GM21619 (cell line): ENCODE results near the gene SLC30A3.
"Not testable (repeated sequence)": the region's sequence is repeated elsewhere in the genome, so short reads cannot be mapped to it uniquely, and the experiment has no call there.

Source experiments
- ATAC-seq: cut with Tn5 transposase; IDR thresholded peaks from one replicate; pipeline ENCODE4 v1.9.1; 2021; ENCODE audit not compliant: unreplicated experiment

Gene SLC30A3, protein sequence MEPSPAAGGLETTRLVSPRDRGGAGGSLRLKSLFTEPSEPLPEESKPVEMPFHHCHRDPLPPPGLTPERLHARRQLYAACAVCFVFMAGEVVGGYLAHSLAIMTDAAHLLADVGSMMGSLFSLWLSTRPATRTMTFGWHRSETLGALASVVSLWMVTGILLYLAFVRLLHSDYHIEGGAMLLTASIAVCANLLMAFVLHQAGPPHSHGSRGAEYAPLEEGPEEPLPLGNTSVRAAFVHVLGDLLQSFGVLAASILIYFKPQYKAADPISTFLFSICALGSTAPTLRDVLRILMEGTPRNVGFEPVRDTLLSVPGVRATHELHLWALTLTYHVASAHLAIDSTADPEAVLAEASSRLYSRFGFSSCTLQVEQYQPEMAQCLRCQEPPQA

DNA sequence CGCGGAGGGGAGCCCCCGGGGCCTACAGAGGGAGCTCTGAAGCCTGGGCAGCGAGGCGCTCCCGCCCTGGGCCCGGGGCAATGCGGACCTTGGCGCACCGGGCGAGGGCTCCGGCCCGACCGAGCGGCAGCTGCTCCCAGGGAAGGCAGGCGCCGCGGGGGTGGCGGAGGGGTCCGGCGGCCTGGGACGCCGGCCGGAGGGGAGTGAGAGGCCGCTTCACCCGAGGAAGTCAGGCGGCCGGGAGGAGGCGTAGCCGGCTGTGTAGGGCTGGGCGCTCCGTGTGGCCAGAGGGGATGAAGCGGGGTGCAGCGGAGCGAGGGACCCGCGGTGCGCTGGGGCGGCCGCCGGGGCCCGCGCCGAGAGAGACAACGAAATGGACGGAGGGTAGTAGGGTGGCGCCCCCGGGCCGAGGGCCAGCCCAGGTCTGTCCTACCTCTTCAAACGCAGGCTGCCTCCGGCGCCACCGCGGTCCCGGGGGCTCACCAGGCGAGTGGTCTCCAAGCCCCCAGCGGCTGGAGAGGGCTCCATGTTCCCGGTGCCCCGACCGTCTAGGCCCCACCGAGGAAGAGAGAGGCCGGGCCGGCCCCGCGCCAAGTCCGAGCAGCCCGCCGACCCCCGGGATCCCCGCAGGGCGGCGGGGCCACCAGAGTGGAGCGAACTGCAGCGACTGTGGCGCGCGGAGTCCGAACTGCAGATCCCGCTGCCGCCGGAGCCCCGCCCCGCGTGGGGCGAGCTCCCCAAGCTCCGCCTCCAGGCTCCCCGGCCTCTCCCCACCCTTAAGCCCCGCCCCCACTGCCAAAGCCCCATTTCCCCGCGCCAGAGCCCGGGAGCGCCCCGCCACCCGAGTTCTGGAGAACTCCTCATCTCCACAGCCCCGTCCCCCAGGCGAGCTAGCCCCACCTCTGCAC lies at the start of gene SLC30A3:
Gene SLC30A3, minus strand, starts transcription at position 669 of the 908 bp plus-strand sequence. Its CDS starts 141 bp downstream, at position 528.
- ATAC-seq: no peak

DNA sequence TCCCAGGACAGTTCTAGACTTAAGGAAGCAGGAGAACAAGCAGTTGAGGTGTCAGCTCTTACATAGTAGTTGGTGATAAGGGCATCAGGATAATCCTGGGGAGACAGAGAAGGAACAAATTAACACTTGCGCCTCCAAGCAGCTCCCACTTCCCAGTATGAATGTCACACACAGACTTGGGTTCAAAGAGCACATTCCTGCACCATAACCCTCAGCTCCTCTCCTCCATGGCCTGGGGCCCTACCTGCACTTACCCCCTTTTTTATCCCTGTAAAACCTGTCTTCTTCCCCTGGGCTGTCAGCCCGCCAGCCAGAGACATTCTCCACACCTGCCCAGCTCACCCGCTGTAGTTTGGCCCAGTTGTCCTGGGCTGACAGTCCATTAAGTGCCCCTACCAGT lies 49.3 kb upstream of the SLC30A3 start:
- no peak for ATAC-seq

DNA sequence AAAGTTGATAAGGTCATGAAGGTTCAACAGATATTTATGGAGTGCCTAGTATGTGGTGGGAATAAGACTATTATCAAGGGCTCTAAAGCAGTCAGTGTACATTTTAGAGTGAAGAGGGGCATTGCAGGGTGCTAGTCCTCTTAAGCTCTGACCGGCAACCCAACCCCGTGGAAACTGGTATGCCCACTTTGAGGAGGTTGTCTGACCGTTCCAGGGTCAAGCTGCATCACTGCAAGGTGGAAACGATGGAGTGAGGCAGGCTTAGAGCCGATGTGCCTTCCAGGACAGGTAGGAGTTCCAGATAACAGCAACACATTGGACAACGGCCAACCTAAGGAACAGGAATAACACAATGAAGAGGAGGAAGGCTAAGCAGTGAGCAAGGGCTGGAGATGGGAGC lies 46.8 kb upstream of the SLC30A3 start:
- no peak for ATAC-seq

DNA sequence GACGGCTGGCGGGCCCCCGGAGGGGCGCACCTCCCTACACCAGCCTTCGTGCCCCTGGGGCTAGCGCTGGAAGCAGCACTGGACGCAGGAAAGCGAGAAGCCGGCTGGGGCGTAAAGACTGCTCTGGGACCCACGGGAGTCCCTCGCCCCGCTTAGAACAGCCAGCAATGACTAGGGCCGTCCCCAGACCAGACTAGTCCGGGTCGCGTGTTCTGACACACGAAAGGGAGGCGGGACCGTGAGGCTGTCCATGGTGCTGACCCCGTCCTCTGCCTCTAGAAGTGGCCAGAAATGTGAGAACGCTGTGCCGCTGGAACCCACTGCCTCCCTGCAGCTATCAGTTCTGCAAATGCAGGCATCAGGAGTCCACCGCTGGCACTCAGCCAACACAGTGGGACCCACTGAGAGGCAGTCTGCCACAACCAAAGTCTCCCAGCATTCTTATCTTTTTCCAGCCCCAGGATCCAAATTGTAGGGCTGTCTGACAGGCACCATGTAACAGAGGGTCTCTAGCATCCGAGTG lies 45.6 kb upstream of the SLC30A3 start, which contains the start of gene UCN:
Gene UCN, minus strand, starts transcription at position 87 of the 523 bp plus-strand sequence. CDS start 550 bp downstream, outside the sequence.
- no peak for ATAC-seq

DNA sequence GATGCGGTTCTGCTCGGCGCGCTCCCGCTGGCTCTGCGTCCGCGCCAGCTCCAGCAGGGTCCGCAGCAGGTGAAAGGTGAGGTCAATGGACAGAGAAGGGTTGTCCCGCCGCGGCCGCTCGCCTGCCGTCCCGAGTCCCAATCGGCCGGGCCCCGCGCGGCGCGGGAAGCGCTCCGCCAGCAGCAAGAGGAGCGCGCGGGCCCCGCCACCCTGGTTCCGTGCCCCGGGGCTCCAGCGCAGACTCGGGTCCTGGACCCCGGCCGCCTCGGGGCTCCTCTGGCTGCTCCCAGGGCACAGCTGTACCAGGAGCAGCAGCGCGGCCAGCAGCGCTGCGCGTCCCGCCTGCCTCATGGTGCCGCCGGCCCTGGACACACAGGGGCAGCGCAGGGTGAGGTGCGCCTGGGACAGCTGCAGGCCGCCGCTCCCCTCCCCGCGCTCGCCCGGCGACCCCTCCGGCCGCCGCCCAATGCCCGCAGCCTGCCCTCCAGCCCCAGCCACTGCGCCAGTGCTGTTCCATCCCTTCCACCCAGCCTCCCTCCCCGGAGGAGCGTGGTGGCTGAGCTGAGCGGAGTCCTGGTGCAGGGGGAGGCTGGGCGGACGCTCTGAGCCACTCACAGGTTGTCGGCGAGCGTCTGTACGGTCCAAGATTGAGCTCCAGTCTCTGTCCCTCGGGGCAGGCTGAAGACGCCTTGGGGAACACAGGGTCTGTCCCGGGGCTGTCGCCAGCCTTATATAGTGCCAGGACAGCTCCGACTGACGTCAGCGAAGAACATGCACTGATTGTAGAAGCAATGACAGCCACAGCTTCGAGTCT lies 44.9 kb upstream of the SLC30A3 start:
- ATAC-seq: no peak

DNA sequence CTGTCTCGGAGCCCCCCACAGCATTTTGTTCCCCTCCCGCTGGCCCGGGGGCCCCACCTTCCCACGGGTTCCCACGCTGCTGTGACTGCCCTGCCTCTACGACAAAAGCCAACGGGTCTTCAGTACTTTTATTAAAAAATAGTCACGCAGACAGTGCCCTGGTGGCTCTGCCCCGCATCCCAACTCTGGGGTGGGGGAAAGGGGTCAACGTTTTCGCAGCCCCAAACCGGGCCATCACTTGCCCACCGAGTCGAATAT lies 44.4 kb upstream of the SLC30A3 start:
- no peak for ATAC-seq

DNA sequence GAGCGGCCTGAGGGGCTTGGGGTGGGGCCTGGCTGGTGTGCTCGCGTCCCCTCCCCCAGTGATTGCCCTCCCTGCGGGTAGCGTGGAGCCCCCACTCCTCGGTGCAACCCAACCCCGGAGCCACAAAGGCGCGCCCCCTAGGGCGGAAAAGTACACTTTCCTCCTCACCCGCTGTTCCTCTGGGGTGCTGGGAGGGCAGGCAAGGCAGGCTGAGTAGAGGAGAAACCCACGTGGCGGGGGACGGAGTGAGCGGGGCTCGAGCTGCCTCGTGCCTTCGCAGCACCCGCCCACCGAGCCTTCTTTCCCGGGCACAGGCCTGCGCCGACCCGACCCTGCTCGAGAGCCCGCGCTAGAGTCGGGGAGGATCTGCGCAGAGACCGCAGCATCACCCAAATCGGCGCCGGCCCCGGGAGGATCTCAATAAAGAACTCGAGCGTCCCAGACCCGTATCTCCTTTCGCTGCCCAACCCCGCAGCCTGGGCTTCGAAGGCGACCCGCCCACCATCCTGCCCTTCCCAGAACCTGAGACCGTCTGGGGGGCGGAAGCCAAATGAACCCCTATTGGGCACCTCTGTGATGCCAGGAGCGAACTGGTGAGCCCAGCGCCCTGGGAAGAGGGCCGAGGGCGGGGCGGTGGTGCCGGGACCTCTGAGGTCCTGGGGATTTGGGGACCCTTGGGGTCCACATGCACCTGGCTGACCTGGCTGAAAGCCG lies 43.9 kb upstream of the SLC30A3 start:
- ATAC-seq: no peak

DNA sequence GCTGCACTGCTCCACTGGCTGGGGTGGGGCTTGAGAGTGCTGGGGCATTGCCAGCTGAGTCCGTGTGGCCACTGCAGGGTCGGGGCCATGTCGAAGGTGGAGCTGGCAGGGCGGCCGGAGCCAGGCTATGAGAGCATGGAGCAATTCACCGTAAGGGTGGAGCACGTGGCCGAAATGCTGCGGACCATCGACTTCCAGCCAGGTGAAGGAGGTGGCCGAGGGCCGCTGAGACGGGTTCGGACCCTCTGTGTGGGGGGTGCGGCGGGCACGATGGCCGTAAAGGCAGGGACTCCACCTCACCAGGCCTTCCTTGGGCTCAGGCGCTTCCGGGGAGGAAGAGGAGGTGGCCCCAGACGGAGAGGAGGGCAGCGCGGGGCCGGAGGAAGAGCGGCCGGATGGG lies 43.3 kb upstream of the SLC30A3 start:
- no peak for ATAC-seq

DNA sequence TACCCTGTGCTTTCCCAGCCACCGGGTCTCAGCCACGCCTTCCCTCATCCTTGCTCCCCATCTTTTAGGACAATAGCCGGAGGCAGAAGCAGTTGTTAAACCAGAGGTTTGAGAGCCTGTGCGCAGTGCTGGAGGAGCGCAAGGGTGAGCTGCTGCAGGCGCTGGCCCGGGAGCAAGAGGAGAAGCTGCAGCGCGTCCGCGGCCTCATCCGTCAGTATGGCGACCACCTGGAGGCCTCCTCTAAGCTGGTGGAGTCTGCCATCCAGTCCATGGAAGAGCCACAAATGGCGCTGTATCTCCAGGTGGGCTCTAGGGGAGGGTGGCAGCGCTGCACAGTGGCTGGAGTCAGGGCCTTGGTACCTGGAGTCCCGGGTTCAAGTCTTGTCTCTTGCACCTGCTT lies 42.7 kb upstream of the SLC30A3 start:
- no peak for ATAC-seq

DNA sequence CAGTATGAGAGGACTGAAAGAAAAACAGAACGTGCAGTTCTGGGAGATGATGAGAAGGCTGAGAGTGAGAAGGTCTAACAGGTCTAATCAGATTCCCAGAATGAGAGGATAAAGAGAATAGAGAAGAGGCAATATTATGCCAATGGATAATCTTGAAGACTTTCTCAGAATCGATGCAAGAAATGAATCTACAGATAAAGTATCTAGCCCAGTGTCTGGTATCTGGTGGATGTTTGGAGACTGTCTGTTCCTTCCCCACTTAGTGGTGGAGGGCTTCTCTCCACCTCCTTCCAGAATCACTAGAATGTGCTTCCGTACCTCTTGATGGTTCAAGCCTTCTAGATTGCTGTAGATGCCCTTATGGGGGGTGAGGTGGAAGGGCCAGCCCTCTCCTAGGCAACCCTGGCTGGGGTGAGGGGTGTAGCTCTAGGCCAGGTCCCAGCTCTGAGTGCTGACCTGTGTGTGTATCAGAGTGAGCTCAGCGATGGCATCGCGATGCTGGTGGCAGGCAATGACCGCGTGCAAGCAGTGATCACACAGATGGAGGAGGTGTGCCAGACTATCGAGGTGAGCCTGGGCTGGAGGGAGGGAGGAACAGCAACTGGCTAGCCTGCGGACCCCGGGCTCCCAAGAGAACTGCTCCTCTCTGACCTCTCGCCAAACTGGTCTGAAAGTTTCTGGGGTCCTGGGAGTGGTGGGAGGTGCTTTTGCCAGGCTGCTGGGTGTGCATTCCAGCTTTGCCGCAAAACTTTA lies 41.8 kb upstream of the SLC30A3 start:
- no peak for ATAC-seq

DNA sequence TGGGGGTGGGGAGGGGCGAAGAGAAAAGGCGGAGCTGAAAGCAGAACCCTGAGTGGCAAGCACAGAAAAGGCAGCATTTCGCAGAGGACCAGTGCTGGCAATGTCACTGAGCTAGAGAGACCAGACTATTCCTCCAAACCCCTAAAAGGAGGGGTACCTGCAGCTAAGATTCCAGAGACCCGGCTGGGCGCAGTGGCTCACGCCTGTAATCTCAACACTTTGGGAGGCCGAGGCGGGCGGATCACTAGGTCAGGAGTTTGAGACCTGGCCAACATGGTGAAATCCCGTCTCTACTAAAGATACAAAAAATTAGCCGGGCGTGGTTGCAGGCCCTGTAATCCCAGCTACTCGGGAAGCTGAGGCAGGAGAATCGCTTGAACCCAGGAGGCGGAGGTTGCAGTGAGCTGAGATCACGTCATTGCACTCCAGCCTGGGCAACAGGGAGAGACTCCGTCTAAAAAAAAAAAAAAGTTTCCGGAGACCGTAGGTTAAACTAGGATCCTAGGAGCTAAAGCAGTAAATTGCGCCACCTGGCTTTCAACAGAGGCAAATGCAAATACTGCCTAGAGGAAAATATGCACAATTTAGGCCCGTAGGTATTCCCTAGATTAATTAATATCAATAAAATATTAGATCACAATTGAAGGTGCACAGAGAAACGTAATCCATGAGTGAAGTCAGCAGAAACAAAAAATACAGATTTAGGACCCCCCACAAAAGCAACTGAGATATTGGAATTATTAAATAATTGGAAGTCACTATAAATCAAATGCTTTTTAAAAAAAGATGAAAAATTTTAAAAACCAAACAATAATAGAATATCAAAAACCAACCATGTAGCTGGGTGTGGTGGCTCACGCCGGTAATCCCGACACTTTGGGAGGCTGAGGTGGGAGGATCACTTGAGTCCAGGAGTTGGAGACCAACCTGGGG lies 40.5 kb upstream of the SLC30A3 start:
- ATAC-seq: peak; percentile 56

DNA sequence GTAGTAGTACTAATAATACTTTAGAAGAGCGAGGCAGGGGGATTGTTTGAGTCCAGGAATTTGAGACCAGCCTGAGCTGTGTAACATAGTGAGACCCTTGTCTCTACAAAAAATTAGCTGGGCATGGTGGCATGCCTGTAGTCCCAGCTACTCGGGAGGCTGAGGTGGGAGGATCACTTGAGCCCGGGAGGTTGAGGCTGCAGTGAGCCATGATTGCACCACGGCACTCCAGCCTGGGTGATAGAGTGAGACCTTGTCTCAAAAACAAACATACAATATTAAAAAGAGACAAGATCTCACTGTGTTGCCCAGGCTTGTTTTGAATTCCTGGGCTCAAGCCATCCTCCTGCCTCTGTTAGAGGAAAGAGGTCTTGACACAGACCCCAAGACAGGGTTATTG lies 37.8 kb upstream of the SLC30A3 start:
- not testable (repeated sequence) for ATAC-seq

DNA sequence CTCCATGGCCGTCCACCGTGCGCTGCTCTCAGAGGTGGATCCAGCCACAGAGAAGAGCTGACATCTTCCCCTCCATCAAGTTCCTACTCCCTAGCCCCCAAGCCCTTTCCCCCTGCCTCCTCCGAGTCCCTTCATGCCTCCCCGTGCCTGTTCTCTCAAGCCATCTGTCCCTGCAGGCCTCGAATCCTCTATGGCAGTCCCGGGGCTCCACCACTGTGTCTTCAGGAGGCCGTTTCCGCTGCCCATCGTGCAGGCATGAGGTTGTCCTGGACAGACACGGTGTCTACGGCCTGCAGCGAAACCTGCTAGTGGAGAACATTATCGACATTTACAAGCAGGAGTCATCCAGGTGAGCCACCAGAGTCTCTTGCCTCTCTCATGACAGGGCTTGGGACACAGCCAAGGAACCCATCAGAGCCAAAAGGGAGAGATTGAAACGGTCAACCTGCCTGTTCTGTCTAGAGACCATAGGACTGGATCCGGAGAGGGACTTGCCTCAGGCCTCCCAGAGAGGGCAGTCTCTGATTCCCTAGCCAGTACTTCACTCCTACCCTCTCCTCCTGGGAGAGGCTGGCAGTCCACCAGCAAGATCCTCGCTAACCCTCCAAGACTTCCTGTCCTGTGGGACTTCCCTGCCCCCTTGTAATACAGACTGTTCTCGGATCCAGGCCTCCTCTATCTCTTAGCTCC lies 35.7 kb upstream of the SLC30A3 start:
- no peak for ATAC-seq

DNA sequence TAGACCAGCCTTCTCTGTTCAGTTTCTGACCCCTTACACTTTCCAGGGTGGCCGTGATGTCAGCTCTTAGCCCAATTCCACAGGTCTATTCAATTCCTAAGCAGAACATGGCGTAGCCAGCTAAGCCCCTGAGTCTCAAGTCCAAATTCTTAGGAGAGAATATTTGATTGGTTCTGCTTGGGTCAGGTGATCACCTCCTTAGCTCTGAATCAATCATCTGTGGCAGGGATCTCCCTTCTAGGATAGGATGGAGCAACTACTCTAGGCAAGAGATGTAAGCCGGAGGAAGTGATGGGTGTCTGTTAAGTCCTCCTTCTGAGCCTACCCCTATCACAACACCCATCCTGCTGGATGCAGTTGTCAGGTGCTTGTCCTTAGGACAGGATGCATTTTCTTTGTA lies 34.3 kb upstream of the SLC30A3 start:
- no peak for ATAC-seq

DNA sequence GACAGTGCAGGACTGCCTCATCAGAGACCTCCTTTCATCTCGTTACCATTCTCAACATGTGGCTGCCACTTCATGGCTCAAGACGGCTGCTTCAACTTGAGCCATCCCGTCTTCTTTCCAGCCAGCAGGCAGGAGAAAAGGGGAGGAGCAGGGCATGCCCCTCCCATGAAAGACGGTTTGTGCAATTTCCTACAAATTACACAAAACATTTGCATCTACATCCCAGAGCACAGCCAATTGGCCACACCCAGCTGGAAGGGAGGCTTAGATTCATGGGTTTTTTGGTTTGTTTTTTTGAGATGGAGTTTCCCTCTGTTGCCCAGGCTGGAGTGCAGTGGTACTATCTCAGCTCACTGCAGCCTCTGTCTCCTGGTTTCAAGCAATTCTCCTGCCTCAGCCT lies 33.6 kb upstream of the SLC30A3 start:
- no peak for ATAC-seq

DNA sequence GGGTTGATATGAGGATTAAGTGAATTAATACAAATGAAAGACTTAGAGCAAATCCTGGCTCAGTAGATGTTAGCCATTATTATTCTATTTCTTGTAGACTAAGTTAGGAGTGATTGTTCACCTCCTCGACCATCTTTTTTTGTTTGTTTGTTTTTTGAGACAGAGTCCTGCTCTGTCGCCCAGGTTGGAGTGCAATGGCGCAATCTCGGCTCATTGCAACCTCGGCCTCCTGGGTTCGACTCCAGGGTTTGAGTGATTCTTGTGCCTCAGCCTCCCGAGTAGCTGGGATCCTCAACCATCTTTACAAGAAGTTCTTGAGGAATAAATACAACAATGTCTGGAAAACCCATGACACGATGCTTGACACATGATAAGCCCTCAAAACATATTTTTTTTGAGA lies 32.1 kb upstream of the SLC30A3 start:
- ATAC-seq: no peak

DNA sequence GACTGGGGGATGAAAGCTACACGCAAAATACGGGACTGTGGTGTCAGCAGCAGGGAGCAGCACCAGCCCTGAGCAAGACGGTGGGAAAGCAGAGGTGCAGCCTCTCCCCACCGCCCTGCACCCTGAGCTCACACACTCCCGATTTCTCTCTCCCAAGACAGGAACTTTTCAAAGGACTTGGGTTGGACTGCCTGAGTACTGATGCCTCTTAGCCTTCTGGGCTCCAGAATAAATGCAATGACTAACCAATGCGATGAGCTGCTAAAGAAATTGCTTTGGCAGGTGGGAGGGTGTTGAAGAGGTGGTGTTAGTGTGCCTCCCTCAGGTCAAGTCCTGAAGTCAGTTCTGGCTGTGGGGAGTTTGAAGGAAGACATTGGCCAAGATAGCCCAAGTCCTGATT lies 29.0 kb upstream of the SLC30A3 start:
- no peak for ATAC-seq

DNA sequence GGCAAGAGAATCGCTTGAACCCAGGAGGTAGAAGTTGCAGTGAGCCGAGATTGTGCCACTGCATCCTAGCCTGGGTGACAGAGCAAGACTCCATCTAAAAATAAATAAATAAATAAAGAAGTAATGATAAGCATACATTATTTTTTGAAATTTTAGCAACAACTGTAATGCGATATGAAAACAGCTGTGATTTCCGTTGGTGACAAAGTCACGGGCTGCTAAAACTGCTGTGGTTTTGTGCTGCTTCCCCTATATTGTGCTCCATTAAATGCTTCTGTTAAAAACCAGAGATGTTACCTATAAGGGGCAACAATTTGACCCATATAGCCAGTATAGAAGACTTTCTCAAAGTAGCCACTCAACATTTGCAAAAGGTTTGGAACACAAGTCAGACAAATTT lies 27.7 kb upstream of the SLC30A3 start:
- ATAC-seq: no peak
